Esophagus muscularis mucosa (tissue), 4 donors: ENCODE measurements around the gene ARHGAP24. TPM values are rescaled to one million over a fixed set of nuclear protein-coding genes. Genes with fewer than 3 reads are reported as not detected.

ENCODE experiments used
- DNase-seq: peaks from one replicate; pipeline ENCODE4 v3.0.0-alpha.2; 2017; ENCODE audit errors: extremely low spot score
- H3K27ac ChIP-seq, 4 donors: fragments of 200-600 bp; sonication (generic); replicated peaks in 1 of 4; 1 replicate in 3 of 4; 2 replicates in 1 of 4; pipeline ENCODE4 v1.5.1; 2016 to 2019; ENCODE audit warnings: mild to moderate bottlenecking in 1 of 4
- H3K27me3 ChIP-seq, 4 donors: fragments of 200-600 bp; sonication (generic); one replicate each; pipeline versions ENCODE4 v1.5.1 to v1.6.0; 2016 to 2019
- H3K36me3 ChIP-seq, 4 donors: fragments of 200-600 bp; sonication (generic); one replicate each; pipeline ENCODE4 v1.5.1; 2016 to 2019
- H3K4me1 ChIP-seq, 4 donors: fragments of 200-600 bp; sonication (generic); one replicate each; pipeline ENCODE4 v1.5.1; 2016 to 2019
- H3K4me3 ChIP-seq, 4 donors: fragments of 200-600 bp; sonication (generic); 1 replicate in 2 of 4; 2 replicates in 2 of 4; pipeline ENCODE4 v1.5.1; 2016 to 2019; ENCODE audit warnings: mild to moderate bottlenecking in 4 of 4, moderate library complexity in 1 of 4
- H3K9me3 ChIP-seq, 4 donors: fragments of 200-600 bp; sonication (generic); 1 replicate in 3 of 4; 2 replicates in 1 of 4; pipeline ENCODE4 v1.5.1; 2016 to 2019
- CTCF ChIP-seq, 3 experiments: fragments of 200-600 bp in 2 of 3; fragments of 450-650 bp in 1 of 3; sonication (generic) in 2 of 3; IDR thresholded peaks; one replicate each; pipeline ENCODE4 v1.5.1; 2017 to 2019; ENCODE audit warnings: antibody characterized with exemption in 3 of 3, mild to moderate bottlenecking in 2 of 3, moderate library complexity in 1 of 3
- EP300 ChIP-seq: sonication (generic); formaldehyde crosslinking; IDR thresholded peaks from one replicate; pipeline ENCODE4 v1.6.1; 2017; ENCODE audit warnings: antibody characterized with exemption
- POLR2A ChIP-seq: fragments of 450-650 bp; IDR thresholded peaks from one replicate; pipeline ENCODE4 v1.6.1; 2017; ENCODE audit warnings: antibody characterized with exemption, moderate library complexity, mild to moderate bottlenecking, low read depth
- POLR2AphosphoS5 ChIP-seq, 2 donors: sonication (generic); formaldehyde crosslinking; IDR thresholded peaks; one replicate each; pipeline ENCODE4 v1.6.1; 2017; ENCODE audit warnings: antibody characterized with exemption in 2 of 2
- WGBS: methylation state at CpG from one replicate; pipeline ENCODE4 v1.1.5; 2018; 5-methylcytosine and 5-hydroxymethylcytosine counted together
- intact Hi-C: fragments of 100-400 bp; cut with DNase I; formaldehyde crosslinking; loops from one replicate; pipeline ENCODE4 v1.15.1; 2023
- total RNA-seq, 4 donors: library from RNA; depleted of rRNA; stranded (reverse); fragments of >200 nt; gene quantifications; one replicate each; pipeline versions ENCODE4 v1.1.0 to v1.2.1, GENCODE V29; 2016

ARHGAP24 gene
- total RNA-seq, 4 donors from 2014 or later: 17.6 to 30.2 (median 23.6) TPM

GRCh38 chr4:86036736-86037135 is 561.8 kb downstream of the ARHGAP24 start:
- H3K4me3 ChIP-seq: no peak overlapping the region
- no peak for DNase-seq
- H3K4me1 ChIP-seq: peaks cover 22 to 32% (median 26%) of the 10 kb centered on the region in 4 donors
- no peaks in the 10 kb centered on the region for H3K36me3 ChIP-seq
- H3K9me3 ChIP-seq: no peaks in the 10 kb centered on the region
- no peak for TF ChIP-seq POLR2AphosphoS5 (IDR thresholded peaks at IDR 0.05)
- TF ChIP-seq POLR2A: no peak
- no peak for TF ChIP-seq EP300
- TF ChIP-seq CTCF (IDR thresholded peaks at IDR 0.05): no peak
- no peak overlapping the region for H3K27ac ChIP-seq
- intact Hi-C loops: loop anchor here (10.0 kb wide), 1 partner anchor 262 kb away; no protein-coding TSS in a partner anchor
- H3K27me3 ChIP-seq: no peaks in the 10 kb centered on the region
- 69% methylated on average over 4 of the region's 4 CpGs for WGBS

- Histone ChIP-seq H3K27ac (no peak overlapping the region), H3K4me1 (peaks cover 9 to 20% (median 14%) of the 10 kb centered on the region in 4 donors), H3K27me3 (no peaks in the 10 kb centered on the region), H3K4me3 (no peak overlapping the region), H3K36me3 (no peaks in the 10 kb centered on the region), H3K9me3 (no peaks in the 10 kb centered on the region)
- WGBS: 90% methylated on average over 1 of the region's 1 CpG
- intact Hi-C loops: loop anchor here (10.0 kb wide), 1 partner anchor 263 kb away; no protein-coding TSS in a partner anchor
- DNase-seq: no peak
- TF ChIP-seq CTCF (IDR thresholded peaks at IDR 0.05) (no peak), POLR2AphosphoS5 (IDR thresholded peaks at IDR 0.05) (no peak), POLR2A (no peak), EP300 (no peak)
These were observed 563.1 kb downstream of the ARHGAP24 start for GRCh38 chr4:86038037-86038436.

DNA sequence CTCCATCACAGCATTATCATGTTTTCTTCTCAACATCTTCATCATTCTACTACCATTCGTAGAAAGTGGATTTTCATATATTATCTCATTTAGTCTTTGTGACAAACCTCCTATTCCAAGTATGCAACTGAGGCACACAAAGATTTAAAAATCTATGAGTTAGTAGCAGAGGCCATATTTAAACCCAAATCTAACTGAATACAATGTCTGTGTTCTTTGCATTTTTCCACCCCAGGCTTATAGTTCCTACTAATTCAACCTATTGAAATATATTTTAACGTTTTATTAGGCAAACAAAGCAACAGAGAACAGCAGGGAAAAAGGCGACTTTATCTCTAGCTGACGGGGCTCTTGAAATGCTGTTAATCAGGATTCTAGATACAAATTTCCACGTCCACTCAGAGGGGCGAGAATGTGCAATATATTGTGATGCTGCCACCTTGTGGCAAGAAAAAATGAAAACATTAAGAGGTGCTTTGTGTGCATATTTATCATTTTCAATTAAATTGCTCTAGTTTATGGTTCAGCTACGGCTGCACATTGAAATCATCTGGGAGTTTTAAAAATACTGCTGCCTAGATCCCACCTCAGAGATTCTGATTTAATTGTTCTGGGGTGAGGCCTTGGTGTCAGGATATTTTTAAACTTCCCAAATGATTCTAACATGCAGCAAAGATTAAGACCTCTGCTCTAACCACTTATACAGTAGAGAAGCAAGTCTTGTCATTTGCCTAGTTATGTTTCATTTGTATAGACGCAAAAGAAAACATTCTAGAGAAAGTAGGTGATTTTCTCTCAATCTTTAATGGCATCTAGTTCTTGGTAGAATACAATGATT is 569.0 kb downstream of the ARHGAP24 start:
- Histone ChIP-seq H3K27me3 (no peaks in the 10 kb centered on the region), H3K36me3 (no peaks in the 10 kb centered on the region), H3K27ac (no peak overlapping the region), H3K9me3 (no peaks in the 10 kb centered on the region), H3K4me1 (peaks cover 0 to 7% (median 4%) of the 10 kb centered on the region in 4 donors), H3K4me3 (no peak overlapping the region)
- DNase-seq: no peak
- TF ChIP-seq POLR2A (no peak), CTCF (IDR thresholded peaks at IDR 0.05) (peak; percentile 57 to 68 (median 65))
- intact Hi-C loops: loop anchor here (2.0 to 10.0 kb wide), 4 partner anchors 69 to 959 kb away; no protein-coding TSS in a partner anchor
- WGBS: 20% methylated on average over 8 of the region's 8 CpGs

DNA sequence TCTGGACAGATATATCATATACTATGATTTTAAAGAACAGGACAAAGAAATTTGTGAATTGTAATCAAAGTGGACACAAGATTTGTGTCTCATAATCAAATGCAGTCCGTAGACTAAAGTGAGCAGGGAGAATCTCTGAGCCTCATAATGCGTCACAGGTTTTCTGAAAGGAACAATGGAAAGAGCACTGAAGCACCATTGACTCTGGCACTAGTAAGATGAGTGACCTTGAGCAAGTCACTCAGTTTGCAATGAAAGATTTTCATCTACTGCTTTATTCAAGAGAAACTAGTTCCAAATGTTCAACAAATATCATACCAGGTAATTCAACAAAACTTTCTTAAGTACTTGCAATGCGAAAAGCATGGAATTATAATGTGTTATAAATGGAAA is 569.6 kb downstream of the ARHGAP24 start:
- Histone ChIP-seq H3K27me3 (no peaks in the 10 kb centered on the region), H3K4me3 (no peak overlapping the region), H3K4me1 (peaks cover 0 to 7% (median 4%) of the 10 kb centered on the region in 4 donors), H3K27ac (no peak overlapping the region), H3K36me3 (no peaks in the 10 kb centered on the region), H3K9me3 (no peaks in the 10 kb centered on the region)
- WGBS: 86% methylated on average over 3 of the region's 3 CpGs
- TF ChIP-seq POLR2A (no peak), CTCF (IDR thresholded peaks at IDR 0.05) (no peak), EP300 (no peak), POLR2AphosphoS5 (IDR thresholded peaks at IDR 0.05) (no peak)
- intact Hi-C loops: loop anchor here (5.0 to 10.0 kb wide), 3 partner anchors 70 to 960 kb away; no protein-coding TSS in a partner anchor
- DNase-seq: no peak
